ENCODE results near the gene RXRA. TPM values are rescaled to one million over a fixed set of nuclear protein-coding genes. Genes with fewer than 3 reads are reported as not detected.

RXRA gene
- total RNA-seq, 1 donor from 2014 or later, result 78.1 TPM

GRCh38 chr9:134320126-134320867 is 6.0 kb upstream of the RXRA start:
- intact Hi-C loops (cut with DNase I), result loop anchor here (10.0 kb wide), 2 partner anchors 115 to 145 kb away; no protein-coding TSS in a partner anchor
- ATAC-seq, result no peak
- peak; percentile 57 for DNase-seq (ENCODE audit: low spot score)

GRCh38 chr9:134320868-134321471 is 5.3 kb upstream of the RXRA start:
- ATAC-seq (no peak), DNase-seq (ENCODE audit: low spot score) (peak; percentile 63)
- intact Hi-C loops (cut with DNase I), result loop anchor here (10.0 kb wide), 2 partner anchors 114 to 146 kb away; no protein-coding TSS in a partner anchor

GRCh38 chr9:134321531-134321930 is 4.7 kb upstream of the RXRA start:
- DNase-seq (ENCODE audit: low spot score), result peak; percentile 28
- no peak for ATAC-seq
- intact Hi-C loops (cut with DNase I), result loop anchor here (10.0 kb wide), 2 partner anchors 113 to 147 kb away; no protein-coding TSS in a partner anchor

- ATAC-seq (no peak), DNase-seq (ENCODE audit: low spot score) (peak; percentile 53)
- intact Hi-C loops (cut with DNase I), result loop anchor here (2.0 to 10.0 kb wide), 3 partner anchors 59 to 147 kb away; no protein-coding TSS in a partner anchor
Observed at GRCh38 chr9:134321946-134322741, 4.1 kb upstream of the RXRA start.

GRCh38 chr9:134322781-134323241 is 3.4 kb upstream of the RXRA start:
- intact Hi-C loops (cut with DNase I), result loop anchor here (2.0 to 10.0 kb wide), 3 partner anchors 58 to 148 kb away; no protein-coding TSS in a partner anchor
- DNase-seq (ENCODE audit: low spot score) (peak; percentile 57), ATAC-seq (no peak)

GRCh38 chr9:134323741-134324358 is 2.4 kb upstream of the RXRA start:
- DNase-seq (ENCODE audit: low spot score) (peak; percentile 83), ATAC-seq (peak; percentile 43)
- intact Hi-C loops (cut with DNase I), result loop anchor here (2.0 to 10.0 kb wide), 3 partner anchors 57 to 149 kb away; no protein-coding TSS in a partner anchor

GRCh38 chr9:134324359-134325095 is 1.7 kb upstream of the RXRA start:
- DNase-seq (ENCODE audit: low spot score) (peak; percentile 69), ATAC-seq (no peak)
- intact Hi-C loops (cut with DNase I), result loop anchor here (10.0 kb wide), 2 partner anchors 110 to 150 kb away; no protein-coding TSS in a partner anchor

GRCh38 chr9:134325096-134325812 is 1.0 kb upstream of the RXRA start:
- intact Hi-C loops (cut with DNase I), result loop anchor here (10.0 kb wide), 2 partner anchors 110 to 150 kb away; no protein-coding TSS in a partner anchor
- peak; percentile 77 for DNase-seq (ENCODE audit: low spot score)
- ATAC-seq, result peak; percentile 0

- ATAC-seq, result no peak
- intact Hi-C loops (cut with DNase I), result loop anchor here (10.0 kb wide), 2 partner anchors 108 to 152 kb away; no protein-coding TSS in a partner anchor
- peak; percentile 60 for DNase-seq (ENCODE audit: low spot score)
Observed at GRCh38 chr9:134326724-134327601, 708 bp downstream of the RXRA start.

GRCh38 chr9:134327671-134328231 is 1.5 kb downstream of the RXRA start:
- intact Hi-C loops (cut with DNase I), result loop anchor here (10.0 kb wide), 2 partner anchors 107 to 153 kb away; no protein-coding TSS in a partner anchor
- ATAC-seq, result peak; percentile 7
- DNase-seq (ENCODE audit: low spot score), result no peak

- intact Hi-C loops (cut with DNase I), result loop anchor here (10.0 kb wide), 2 partner anchors 106 to 154 kb away; no protein-coding TSS in a partner anchor
- ATAC-seq, result peak; percentile 0
- DNase-seq (ENCODE audit: low spot score), result no peak
Observed at GRCh38 chr9:134328341-134328840, 2.1 kb downstream of the RXRA start.

GRCh38 chr9:134328841-134329575 is 2.8 kb downstream of the RXRA start:
- peak; percentile 56 for ATAC-seq
- intact Hi-C loops (cut with DNase I), result loop anchor here (10.0 kb wide), 2 partner anchors 106 to 154 kb away; no protein-coding TSS in a partner anchor
- DNase-seq (ENCODE audit: low spot score), result no peak

- no peak for ATAC-seq
- intact Hi-C loops (cut with DNase I), result loop anchor here (10.0 kb wide), 2 partner anchors 105 to 155 kb away; no protein-coding TSS in a partner anchor
- DNase-seq (ENCODE audit: low spot score), result no peak
Observed at GRCh38 chr9:134329576-134329855, 3.3 kb downstream of the RXRA start.

- DNase-seq (ENCODE audit: low spot score) (no peak), ATAC-seq (no peak)
- intact Hi-C loops (cut with DNase I), result loop anchor here (10.0 kb wide), 2 partner anchors 105 to 155 kb away; no protein-coding TSS in a partner anchor
Observed at GRCh38 chr9:134329886-134330285, 3.6 kb downstream of the RXRA start.

- DNase-seq (ENCODE audit: low spot score) (no peak), ATAC-seq (no peak)
- intact Hi-C loops (cut with DNase I), result no loop called here
Observed at GRCh38 chr9:134330590-134330989, 4.3 kb downstream of the RXRA start.
